ENCODE results near the gene CLDN18. TPM values are rescaled to one million over a fixed set of nuclear protein-coding genes. Genes with fewer than 3 reads are reported as not detected.

The CLDN18 gene
- total and polyA plus RNA-seq, 2 donors (not counting 3 experiments of a cell fraction or from before 2014, with no cell fraction given), result not detected

GRCh38 chr3:138066383-138066782 lies 56.4 kb downstream of the CLDN18 start:
- Histone ChIP-seq H3K36me3 (ENCODE audit: control insufficient read depth in 2 of 2, extremely low read depth in 1 of 2, insufficient read depth in 2 of 2, low read length in 2 of 2) (no peaks in the 10 kb centered on the region), H3K79me2 (ENCODE audit: control insufficient read depth, insufficient read depth, low read length) (no peaks in the 10 kb centered on the region), H4K20me1 (replicated peaks; ENCODE audit: control insufficient read depth, extremely low read depth, insufficient read depth, low read length) (no peaks in the 10 kb centered on the region), H3K9me1 (replicated peaks; ENCODE audit: control insufficient read depth, extremely low read depth, insufficient read depth, low read length) (no peaks in the 10 kb centered on the region), H3K4me1 (ENCODE audit: control insufficient read depth, extremely low read depth, insufficient read depth, low read length) (no peaks in the 10 kb centered on the region), H3K9ac (replicated peaks; ENCODE audit: extremely low read depth, insufficient read depth, low read length) (no peak overlapping the region), H2AFZ (ENCODE audit: low read depth, low read length) (no peak overlapping the region), H3K4me3 (replicated peaks in 1 of 3; ENCODE audit: insufficient read depth in 1 of 3, low read depth in 1 of 3, low read length in 3 of 3) (no peak overlapping the region), H3K27me3 (ENCODE audit: control insufficient read depth in 2 of 2, insufficient read depth in 2 of 2, low read length in 2 of 2) (no peaks in the 10 kb centered on the region), H3K9me3 (replicated peaks; ENCODE audit: control insufficient read depth, insufficient read depth, low read length) (no peaks in the 10 kb centered on the region), H3K4me2 (ENCODE audit: insufficient read depth, low read length) (no peak overlapping the region), H3K27ac (ENCODE audit: insufficient read depth, low read depth, low read length) (no peak overlapping the region)
- dilution Hi-C loops (cut with MboI; ENCODE audit: extremely low pct_ligation_motif_present, low sequenced_read_pairs), result no loop called here
- FAIRE-seq, result no peak
- TF ChIP-seq GATA2 (IDR thresholded peaks at IDR 0.05; ENCODE audit: insufficient read depth, insufficient read length, low read depth, low read length) (no peak), FOS (IDR thresholded peaks at IDR 0.05; ENCODE audit: borderline replicate concordance, insufficient read depth, low read length) (no peak), MYC (IDR thresholded peaks at IDR 0.05; ENCODE audit: low read depth, low read length) (no peak), JUN (IDR thresholded peaks at IDR 0.05; ENCODE audit: borderline replicate concordance, insufficient read depth, insufficient read length, low read depth) (no peak), EZH2 (IDR thresholded peaks at IDR 0.05; ENCODE audit: borderline replicate concordance, low read depth, low read length, severe bottlenecking) (no peak), POLR2AphosphoS5 (IDR thresholded peaks at IDR 0.05; ENCODE audit: insufficient read depth, low read depth, low read length) (no peak), MAX (IDR thresholded peaks at IDR 0.05; ENCODE audit: insufficient read depth, insufficient read length) (no peak), POLR2A (IDR thresholded peaks at IDR 0.05; ENCODE audit: low read depth, low read length) (no peak)
- TF ChIP-seq, protein P1, sequence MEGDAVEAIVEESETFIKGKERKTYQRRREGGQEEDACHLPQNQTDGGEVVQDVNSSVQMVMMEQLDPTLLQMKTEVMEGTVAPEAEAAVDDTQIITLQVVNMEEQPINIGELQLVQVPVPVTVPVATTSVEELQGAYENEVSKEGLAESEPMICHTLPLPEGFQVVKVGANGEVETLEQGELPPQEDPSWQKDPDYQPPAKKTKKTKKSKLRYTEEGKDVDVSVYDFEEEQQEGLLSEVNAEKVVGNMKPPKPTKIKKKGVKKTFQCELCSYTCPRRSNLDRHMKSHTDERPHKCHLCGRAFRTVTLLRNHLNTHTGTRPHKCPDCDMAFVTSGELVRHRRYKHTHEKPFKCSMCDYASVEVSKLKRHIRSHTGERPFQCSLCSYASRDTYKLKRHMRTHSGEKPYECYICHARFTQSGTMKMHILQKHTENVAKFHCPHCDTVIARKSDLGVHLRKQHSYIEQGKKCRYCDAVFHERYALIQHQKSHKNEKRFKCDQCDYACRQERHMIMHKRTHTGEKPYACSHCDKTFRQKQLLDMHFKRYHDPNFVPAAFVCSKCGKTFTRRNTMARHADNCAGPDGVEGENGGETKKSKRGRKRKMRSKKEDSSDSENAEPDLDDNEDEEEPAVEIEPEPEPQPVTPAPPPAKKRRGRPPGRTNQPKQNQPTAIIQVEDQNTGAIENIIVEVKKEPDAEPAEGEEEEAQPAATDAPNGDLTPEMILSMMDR (IDR thresholded peaks at IDR 0.05; ENCODE audit: extremely low read depth in 1 of 2, insufficient read depth in 1 of 2, low read depth in 1 of 2, low read length in 2 of 2), result no peak
- CTCF ChIA-PET, result interaction anchor here (1.6 to 5.5 kb wide), 3 partner anchors 49 to 53 kb away, joined by 4 to 69 read pairs (median 5); partner anchors contain the start of gene DZIP1L
- DNase-seq (ENCODE audit: low read depth, low spot score), result no peak
- intact Hi-C loops (cut with micrococcal nuclease), result loop anchor here (5.0 kb wide), 2 partner anchors 106 to 351 kb away; partner anchors contain the start of gene DBR1
- BruUV-seq (replicated peaks), result no TSS peak
- POLR2A ChIA-PET, result no interaction called here
